Islet precursor cell (in vitro differentiated cells): ENCODE measurements around the gene PPIL1.

Experiments used
- DNase-seq: peaks from one replicate; pipeline ENCODE4 v3.0.0-alpha.2; 2018

PPIL1 gene

GRCh38 chr6:36888654-36889481 is 14.3 kb upstream of the PPIL1 start:
- no peak for DNase-seq

DNA sequence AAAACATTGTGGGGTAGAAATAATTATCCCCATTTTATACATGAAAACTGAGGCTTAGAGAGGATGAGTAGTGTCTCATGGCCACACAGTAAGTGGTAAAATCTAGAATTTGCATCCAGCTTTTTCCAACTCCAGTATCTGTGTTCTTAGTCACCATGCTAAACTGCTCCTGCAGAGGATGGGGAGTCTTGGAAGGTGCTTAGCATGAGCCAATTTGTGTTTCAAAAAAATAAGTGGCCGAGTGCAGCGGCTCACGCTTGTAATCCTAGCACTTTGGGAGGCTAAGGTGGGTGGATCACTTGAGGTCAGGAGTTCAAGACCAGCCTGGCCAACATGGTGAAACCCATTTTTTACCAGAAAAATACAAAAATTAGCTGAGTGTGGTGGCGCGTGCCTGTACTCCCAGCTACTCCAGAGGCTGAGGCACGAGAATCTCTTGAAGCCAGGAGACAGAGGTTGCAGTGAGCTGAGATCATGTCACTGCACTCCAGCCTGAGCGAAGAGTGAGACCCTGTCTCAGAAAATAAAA is 13.6 kb upstream of the PPIL1 start:
- DNase-seq = no peak

GRCh38 chr6:36886950-36887618 is 12.5 kb upstream of the PPIL1 start:
- DNase-seq = no peak

DNA sequence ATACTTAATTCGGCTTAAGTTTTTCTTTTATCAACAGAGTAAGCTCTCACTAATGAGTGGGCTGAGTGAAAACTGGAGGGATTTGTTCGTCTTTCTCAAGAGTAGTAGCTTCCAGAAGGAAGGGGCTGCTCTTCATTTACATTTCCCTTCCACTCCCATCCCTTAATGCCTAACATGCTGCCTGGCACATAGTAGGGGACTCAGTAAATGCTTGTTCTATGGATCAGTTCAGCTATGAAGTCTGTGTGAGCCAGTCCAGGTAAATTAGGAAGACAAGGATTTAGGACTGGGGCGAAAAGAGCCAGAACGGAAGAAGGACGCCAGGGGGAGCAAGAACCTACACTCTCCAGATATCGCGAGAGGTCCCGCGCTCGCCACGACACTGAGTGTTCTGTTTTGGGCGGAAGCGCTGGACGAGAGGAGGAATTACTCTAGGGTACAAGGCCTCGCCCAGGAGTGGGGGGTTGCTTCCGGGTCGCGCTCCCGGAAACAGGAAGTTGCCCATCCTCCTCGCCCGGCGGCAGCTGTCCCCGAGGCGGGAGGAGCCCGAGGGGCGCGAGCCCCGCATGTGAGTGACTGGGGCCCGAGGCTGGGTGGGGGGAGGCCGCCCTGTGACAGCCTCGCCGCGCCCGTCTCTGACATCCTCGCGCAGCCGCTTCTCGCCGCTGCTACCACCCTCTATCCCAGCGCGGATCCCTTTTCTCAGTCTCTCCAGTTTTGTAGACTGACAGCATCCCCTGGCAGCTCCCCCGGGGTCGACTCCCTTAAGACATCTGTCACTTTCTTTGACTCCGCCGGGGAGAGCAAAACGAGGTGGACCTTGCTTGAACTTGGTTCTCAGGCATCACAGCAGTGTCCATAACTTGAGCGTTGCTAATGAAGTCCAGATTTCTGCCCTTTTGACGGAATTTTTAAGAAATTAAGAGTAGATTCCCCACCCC is 11.1 kb upstream of the PPIL1 start, which contains the start of gene C6orf89:
C6orf89 (plus strand) TSS at position 492 of the 941 bp plus-strand sequence. CDS start 13,493 bp downstream, outside the sequence.
- DNase-seq = peak; percentile 98

- no peak for DNase-seq
These were observed 10.0 kb upstream of the PPIL1 start for GRCh38 chr6:36884610-36885009.

GRCh38 chr6:36875250-36875633 is 639 bp upstream of the PPIL1 start:
- no peak for DNase-seq

- no peak for DNase-seq
These were observed 776 bp downstream of the PPIL1 start for GRCh38 chr6:36873612-36874442.

- no peak for DNase-seq
These were observed 1.5 kb downstream of the PPIL1 start for GRCh38 chr6:36873115-36873514.

- DNase-seq = no peak
These were observed 2.9 kb downstream of the PPIL1 start for GRCh38 chr6:36871686-36872085.

GRCh38 chr6:36867471-36868224 is 7.0 kb downstream of the PPIL1 start:
- DNase-seq = no peak

- DNase-seq = no peak
These were observed 8.8 kb downstream of the PPIL1 start for GRCh38 chr6:36865835-36866234.

DNA sequence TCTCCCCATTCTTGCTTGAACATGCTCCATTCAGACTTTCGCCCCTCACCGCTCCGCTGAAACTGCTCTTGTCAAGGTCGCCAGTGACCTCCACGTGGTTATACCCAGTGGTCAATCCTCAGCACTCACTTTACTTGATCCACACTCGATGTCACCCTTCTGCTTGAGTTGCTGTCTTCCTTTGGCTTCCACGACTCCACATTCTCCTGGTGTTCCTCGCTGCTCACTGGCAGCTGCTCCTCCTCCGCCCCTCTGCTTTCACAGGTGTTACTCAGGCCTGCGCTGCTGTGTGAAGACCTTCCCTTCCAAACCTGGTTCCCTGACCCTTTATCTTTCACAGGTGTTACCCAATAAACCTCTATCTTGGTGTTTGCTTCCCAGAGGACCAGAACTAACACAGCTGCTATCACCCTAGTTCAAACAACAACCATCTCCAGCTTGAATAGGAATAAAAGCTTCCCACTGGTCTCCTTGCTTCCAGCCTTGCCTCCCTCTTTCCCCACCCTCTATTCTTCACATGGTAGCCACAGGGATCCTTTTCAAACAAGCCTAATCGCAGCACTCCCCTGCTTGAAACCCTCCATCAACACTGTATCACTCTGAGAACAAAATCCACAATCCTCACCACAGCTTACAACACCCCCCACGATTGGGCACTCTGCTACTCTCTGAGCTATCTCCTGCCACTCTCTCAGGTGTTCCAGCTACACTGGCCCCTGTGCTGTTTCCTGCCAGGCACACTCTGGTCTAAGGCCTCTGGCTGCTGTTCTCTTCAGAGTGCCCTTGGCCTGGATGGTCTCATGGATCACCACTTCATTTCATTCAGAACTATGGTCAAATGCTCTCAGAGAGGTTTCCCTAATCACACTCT is 10.7 kb downstream of the PPIL1 start:
- DNase-seq = no peak

GRCh38 chr6:36862848-36863382 is 11.7 kb downstream of the PPIL1 start:
- DNase-seq = no peak

DNA sequence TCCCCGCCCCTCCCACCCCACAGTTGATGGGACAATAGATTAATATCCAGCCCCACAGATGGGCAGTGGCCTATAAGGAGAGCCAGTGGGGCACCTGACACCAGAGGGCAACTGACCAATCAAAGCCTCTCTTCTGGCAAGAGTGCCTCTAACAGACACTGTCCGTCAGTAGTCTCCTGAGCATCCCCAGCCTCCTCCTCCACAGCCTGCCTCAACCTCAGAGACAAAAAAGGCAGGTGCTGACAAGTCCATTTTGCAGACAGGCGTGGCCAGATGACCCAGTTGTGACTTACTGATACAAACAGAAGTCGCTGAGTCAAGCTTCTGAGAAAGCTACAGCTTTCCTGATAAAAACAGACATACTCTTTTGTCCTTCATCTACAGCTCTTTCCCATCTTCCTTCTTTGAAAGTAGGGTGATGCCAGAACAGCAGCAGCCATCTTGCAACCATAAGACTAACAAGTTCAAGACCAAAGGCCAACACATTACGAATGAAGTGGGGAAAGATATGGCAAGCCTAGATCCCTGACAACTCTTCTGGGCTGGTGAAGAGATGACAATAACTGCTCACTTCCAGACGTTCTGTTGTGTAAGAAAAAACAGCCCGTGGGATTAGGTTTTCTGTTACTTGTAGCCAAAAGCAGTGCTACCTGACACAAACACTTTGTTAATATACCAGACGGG is 12.3 kb downstream of the PPIL1 start:
- no peak for DNase-seq

GRCh38 chr6:36860126-36860525 is 14.5 kb downstream of the PPIL1 start:
- DNase-seq = no peak

GRCh38 chr6:36858407-36858981 is 16.1 kb downstream of the PPIL1 start:
- no peak for DNase-seq

GRCh38 chr6:36857325-36857724 is 17.3 kb downstream of the PPIL1 start:
- DNase-seq = peak; percentile 10

GRCh38 chr6:36856277-36856676 is 18.3 kb downstream of the PPIL1 start:
- no peak for DNase-seq

DNA sequence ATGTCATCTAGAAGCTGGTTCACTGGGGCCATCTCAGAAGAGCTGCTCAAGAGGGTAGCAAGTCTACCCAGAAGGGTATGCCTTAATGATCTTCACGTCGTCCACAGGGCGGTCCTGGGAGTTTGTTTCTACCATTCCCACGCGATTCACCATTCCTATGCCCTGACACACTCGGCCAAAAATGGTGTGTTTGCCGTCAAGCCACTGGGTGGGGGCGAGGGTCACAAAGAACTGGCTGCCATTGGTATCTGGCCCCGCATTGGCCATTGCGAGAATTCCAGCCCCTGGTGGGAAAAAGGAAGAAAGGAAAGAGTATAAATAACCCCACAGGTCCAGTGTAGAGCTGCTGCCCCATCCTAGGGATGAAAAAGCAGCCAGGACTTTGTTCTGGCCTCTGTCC is 18.9 kb downstream of the PPIL1 start:
- peak; percentile 73 for DNase-seq
